HEK293T (cell line): ENCODE results near the gene RANGAP1.

Experiments
- CTCF ChIA-PET: fragments of 350-600 bp; formaldehyde crosslinking; extraction: SDS; loops from one replicate; lab custom pipeline; 2021; ENCODE audit warnings: antibody characterized with exemption, inconsistent platforms; lab: Yijun Ruan, JAX
- POLR2A ChIA-PET: fragments of 350-600 bp; formaldehyde crosslinking; extraction: SDS; loops from one replicate; lab custom pipeline; 2020; ENCODE audit warnings: antibody characterized with exemption, inconsistent platforms; lab: Yijun Ruan, JAX
- DNase-seq: peaks from one replicate; pipeline ENCODE4 v3.0.0; 2012; ENCODE audit warnings: mixed read lengths; ENCODE audit errors: extremely low spot score
- ARNT ChIP-seq: fragments of 450-650 bp; IDR thresholded peaks from 2 replicates; pipeline ENCODE4 v1.6.1; 2017; ENCODE audit warnings: mild to moderate bottlenecking
- BHLHE40 ChIP-seq: fragments of 450-650 bp; IDR thresholded peaks from 2 replicates; pipeline ENCODE4 v1.6.1; 2016; ENCODE audit warnings: mild to moderate bottlenecking, moderate library complexity, borderline replicate concordance
- CTBP1 ChIP-seq: fragments of 450-650 bp; IDR thresholded peaks from 2 replicates; pipeline ENCODE4 v1.6.1; 2016; ENCODE audit warnings: borderline replicate concordance
- ELF4 ChIP-seq: fragments of 450-650 bp; IDR thresholded peaks from 2 replicates; pipeline ENCODE4 v1.6.1; 2017; ENCODE audit warnings: antibody characterized with exemption
- FOXA1 ChIP-seq: fragments of 450-650 bp; IDR thresholded peaks from 2 replicates; pipeline ENCODE4 v1.6.1; 2016; ENCODE audit warnings: mild to moderate bottlenecking
- FOXK2 ChIP-seq: fragments of 450-650 bp; IDR thresholded peaks from 2 replicates; pipeline ENCODE4 v1.6.1; 2016; ENCODE audit warnings: mild to moderate bottlenecking
- FOXM1 ChIP-seq: fragments of 450-650 bp; IDR thresholded peaks from 2 replicates; pipeline ENCODE4 v1.6.1; 2017; ENCODE audit warnings: mild to moderate bottlenecking, borderline replicate concordance
- HDGF ChIP-seq: fragments of 450-650 bp; IDR thresholded peaks from 2 replicates; pipeline ENCODE4 v1.6.1; 2017; ENCODE audit warnings: antibody characterized with exemption, borderline replicate concordance
- L3MBTL2 ChIP-seq: fragments of 450-650 bp; conservative IDR thresholded peaks from 2 replicates; pipeline ENCODE4 v1.6.1; 2016; ENCODE audit warnings: mild to moderate bottlenecking
- NFRKB ChIP-seq: fragments of 450-650 bp; IDR thresholded peaks from 2 replicates; pipeline ENCODE4 v1.6.1; 2016; ENCODE audit warnings: mild to moderate bottlenecking, moderate library complexity
- PKNOX1 ChIP-seq: fragments of 450-650 bp; IDR thresholded peaks from 2 replicates; pipeline ENCODE4 v1.6.1; 2016
- SP1 ChIP-seq: fragments of 450-650 bp; IDR thresholded peaks from 2 replicates; pipeline ENCODE4 v1.6.1; 2017
- SUZ12 ChIP-seq: fragments of 450-650 bp; IDR thresholded peaks from 2 replicates; pipeline ENCODE4 v1.6.1; 2016; ENCODE audit warnings: mild to moderate bottlenecking
- TARDBP ChIP-seq: fragments of 450-650 bp; IDR thresholded peaks from 2 replicates; pipeline ENCODE4 v1.6.1; 2016
- ZNF384 ChIP-seq: fragments of 450-650 bp; IDR thresholded peaks from 2 replicates; pipeline ENCODE4 v1.6.1; 2016

The RANGAP1 gene

GRCh38 chr22:41237036-41237706, 48.8 kb downstream of the RANGAP1 start:
- POLR2A ChIA-PET: interaction anchor here (1.0 kb wide), 1 partner anchor 23 kb away, joined by 3 read pairs; no protein-coding TSS in a partner anchor
- DNase-seq: no peak
- no peak for TF ChIP-seq ZNF384
- no peak for TF ChIP-seq TARDBP
- TF ChIP-seq FOXK2: no peak
- TF ChIP-seq ARNT: no peak
- no peak for TF ChIP-seq CTBP1
- no peak for TF ChIP-seq ELF4
- TF ChIP-seq NFRKB: no peak
- CTCF ChIA-PET: no interaction called here

GRCh38 chr22:41234815-41235695, 50.9 kb downstream of the RANGAP1 start:
- no peak for TF ChIP-seq ARNT
- ChIA-PET CTCF (no interaction called here), POLR2A (no interaction called here)

GRCh38 chr22:41231369-41231768, 54.6 kb downstream of the RANGAP1 start:
- POLR2A ChIA-PET: no interaction called here
- no peak for DNase-seq
- CTCF ChIA-PET: no interaction called here
- TF ChIP-seq BHLHE40: no peak
- no peak for TF ChIP-seq FOXM1
- no peak for TF ChIP-seq HDGF
- TF ChIP-seq L3MBTL2: no peak
- no peak for TF ChIP-seq TARDBP
- no peak for TF ChIP-seq NFRKB
- TF ChIP-seq SP1: no peak
- TF ChIP-seq ARNT: no peak
- TF ChIP-seq SUZ12: no peak
- no peak for TF ChIP-seq FOXK2
- no peak for TF ChIP-seq PKNOX1
- TF ChIP-seq CTBP1: no peak

More at GRCh38 chr22:41234815-41235695, 50.9 kb downstream of the RANGAP1 start:
- no peak for DNase-seq

- DNase-seq: no peak
- CTCF ChIA-PET: no interaction called here
- POLR2A ChIA-PET: interaction anchor here (0.6 kb wide), 1 partner anchor 716 kb away, joined by 3 read pairs; no protein-coding TSS in a partner anchor
- TF ChIP-seq FOXK2: no peak
- TF ChIP-seq FOXA1: no peak
Measured at GRCh38 chr22:41230401-41230785, 55.6 kb downstream of the RANGAP1 start.

GRCh38 chr22:41229730-41230400, 56.1 kb downstream of the RANGAP1 start:
- no peak for DNase-seq
- ChIA-PET POLR2A (interaction anchor here (0.6 kb wide), 1 partner anchor 717 kb away, joined by 3 read pairs; no protein-coding TSS in a partner anchor), CTCF (no interaction called here)
- TF ChIP-seq PKNOX1 (no peak), NFRKB (no peak)

- DNase-seq: no peak
- POLR2A ChIA-PET: no interaction called here
- CTCF ChIA-PET: no interaction called here
- TF ChIP-seq NFRKB (no peak), ARNT (no peak)
Measured at GRCh38 chr22:41229215-41229614, 56.8 kb downstream of the RANGAP1 start.

GRCh38 chr22:41226723-41227655, 59.0 kb downstream of the RANGAP1 start:
- TF ChIP-seq ELF4 (no peak), L3MBTL2 (no peak), FOXK2 (no peak), CTBP1 (no peak), ZNF384 (no peak)
- CTCF ChIA-PET: interaction anchor here (0.6 kb wide), 1 partner anchor 115 kb away, joined by 3 read pairs; no protein-coding TSS in a partner anchor
- POLR2A ChIA-PET: no interaction called here
- DNase-seq: no peak
